Adrenal gland (tissue), 12 donors: ENCODE results near the gene BLCAP. TPM values are rescaled to one million over a fixed set of nuclear protein-coding genes. Genes with fewer than 3 reads are reported as not detected.

Source experiments
- DNase-seq, 7 donors: peaks; one replicate each; pipeline ENCODE4 v3.0.0-alpha.2; 2019 to 2020
- H3K27ac ChIP-seq, 5 donors: fragments of 200-600 bp; sonication (generic) in 4 of 5; 1 replicate in 3 of 5; 2 replicates in 2 of 5; pipeline versions ENCODE4 v1.5.1 to v1.8.0; 2016 to 2020; ENCODE audit warnings: mild to moderate bottlenecking in 1 of 5
- H3K27me3 ChIP-seq: fragments of 200-600 bp; 2 replicates; pipeline ENCODE4 v1.8.0; 2021
- H3K36me3 ChIP-seq, 2 donors: fragments of 200-600 bp; replicated peaks in 1 of 2; 1 replicate in 1 of 2; 2 replicates in 1 of 2; pipeline versions ENCODE4 v1.5.1 to v1.8.0; 2018 to 2022
- H3K4me1 ChIP-seq, 2 donors: fragments of 200-600 bp; replicated peaks in 1 of 2; 1 replicate in 1 of 2; 2 replicates in 1 of 2; pipeline versions ENCODE4 v1.5.1 to v1.8.0; 2018 to 2021
- H3K4me3 ChIP-seq, 4 donors: fragments of 200-600 bp; sonication (generic) in 3 of 4; one replicate each; pipeline ENCODE4 v1.5.1; 2016 to 2018
- H3K9me3 ChIP-seq, 3 donors: fragments of 200-600 bp; sonication (generic) in 1 of 3; replicated peaks in 1 of 3; 1 replicate in 2 of 3; 2 replicates in 1 of 3; pipeline versions ENCODE4 v1.5.1 to v1.8.0; 2016 to 2021
- POLR2A ChIP-seq, 2 donors: fragments of 450-650 bp; IDR thresholded peaks; one replicate each; pipeline ENCODE4 v1.6.1; 2017; ENCODE audit warnings: antibody characterized with exemption in 2 of 2, mild to moderate bottlenecking in 2 of 2, moderate library complexity in 1 of 2
- WGBS, 4 donors: extraction: QIAGEN DNeasy Blood & Tissue Kit in 2 of 4; methylation state at CpG; one replicate each; pipeline versions ENCODE4 v1.1.5 to v1.1.7; 2013 to 2017; 5-methylcytosine and 5-hydroxymethylcytosine counted together
- intact Hi-C, 2 donors: fragments of 100-400 bp; cut with DNase I; formaldehyde crosslinking; loops; one replicate each; pipeline versions ENCODE4 v1.14.1 to v1.15.0; 2022 to 2023
- polyA plus RNA-seq, 3 donors: library from polyadenylated mRNA; stranded (reverse); fragments of 200-250 nt in 2 of 3; fragments of 350-450 nt in 1 of 3; fragmentation: Illumina TruSeq in 1 of 3; extraction: RNeasy Lipid Tissue Mini Kit (QIAGEN cat#74804) in 1 of 3; gene quantifications; one replicate each; pipeline ENCODE4 v1.2.3, GENCODE V29; 2013 to 2014
- total RNA-seq, 9 donors: library from RNA; depleted of rRNA in 4 of 9; stranded (reverse); fragments of >200 nt in 4 of 9; fragments of 120-200 nt in 1 of 9; fragmentation: NEBNext Ultra II Directional in 1 of 9; extraction: Animal tissue kit (Norgen Biotek cat#: 25700) in 1 of 9; gene quantifications; one replicate each; pipeline versions ENCODE4 v1.1.0 to v1.2.4, GENCODE V29; 2013 to 2023
- TF ChIP-seq, protein P1 (sequence below), 6 experiments: fragments of 450-650 bp in 4 of 6; fragments of 200-600 bp in 2 of 6; sonication (generic) in 1 of 6; IDR thresholded peaks; 1 replicate in 5 of 6; 2 replicates in 1 of 6; pipeline versions ENCODE4 v1.5.1 to v1.8.0; 2016 to 2021; ENCODE audit warnings: antibody characterized with exemption in 6 of 6, mild to moderate bottlenecking in 2 of 6, moderate library complexity in 1 of 6
- donor health status: healthy with polysubstance abuse.
- donor health status: Bipolar disorder and iron deficiency.
- donor health status: DM: yes; HTN: yes; CAD: no.
- donor health status: DM: no; HTN: no; CAD: no.
- donor health status: DM: no; HTN: no; CAD: no.
- donor health status: DM: yes; HTN: yes; CAD: no.

Gene BLCAP
- total and polyA plus RNA-seq, 12 donors: 50.2 to 105 (median 68.4) TPM

- Histone ChIP-seq H3K27ac (no peak overlapping the region), H3K9me3 (no peaks in the 10 kb centered on the region), H3K36me3 (no peaks in the 10 kb centered on the region), H3K27me3 (no peaks in the 10 kb centered on the region), H3K4me3 (no peak overlapping the region), H3K4me1 (no peaks in the 10 kb centered on the region)
- no peak for TF ChIP-seq POLR2A (IDR thresholded peaks at IDR 0.05)
- TF ChIP-seq, protein P1, sequence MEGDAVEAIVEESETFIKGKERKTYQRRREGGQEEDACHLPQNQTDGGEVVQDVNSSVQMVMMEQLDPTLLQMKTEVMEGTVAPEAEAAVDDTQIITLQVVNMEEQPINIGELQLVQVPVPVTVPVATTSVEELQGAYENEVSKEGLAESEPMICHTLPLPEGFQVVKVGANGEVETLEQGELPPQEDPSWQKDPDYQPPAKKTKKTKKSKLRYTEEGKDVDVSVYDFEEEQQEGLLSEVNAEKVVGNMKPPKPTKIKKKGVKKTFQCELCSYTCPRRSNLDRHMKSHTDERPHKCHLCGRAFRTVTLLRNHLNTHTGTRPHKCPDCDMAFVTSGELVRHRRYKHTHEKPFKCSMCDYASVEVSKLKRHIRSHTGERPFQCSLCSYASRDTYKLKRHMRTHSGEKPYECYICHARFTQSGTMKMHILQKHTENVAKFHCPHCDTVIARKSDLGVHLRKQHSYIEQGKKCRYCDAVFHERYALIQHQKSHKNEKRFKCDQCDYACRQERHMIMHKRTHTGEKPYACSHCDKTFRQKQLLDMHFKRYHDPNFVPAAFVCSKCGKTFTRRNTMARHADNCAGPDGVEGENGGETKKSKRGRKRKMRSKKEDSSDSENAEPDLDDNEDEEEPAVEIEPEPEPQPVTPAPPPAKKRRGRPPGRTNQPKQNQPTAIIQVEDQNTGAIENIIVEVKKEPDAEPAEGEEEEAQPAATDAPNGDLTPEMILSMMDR (IDR thresholded peaks at IDR 0.05): no peak
- DNase-seq: peak in 4 of 7 donors; percentile 36 to 45 (median 40)
- intact Hi-C loops: no loop called here
- 20 to 78% (median 73%) methylated on average over 1 to 5 of the region's 5 CpGs for WGBS, 4 donors
Measured at GRCh38 chr20:37574199-37574890, 46.7 kb upstream of the BLCAP start.

DNA sequence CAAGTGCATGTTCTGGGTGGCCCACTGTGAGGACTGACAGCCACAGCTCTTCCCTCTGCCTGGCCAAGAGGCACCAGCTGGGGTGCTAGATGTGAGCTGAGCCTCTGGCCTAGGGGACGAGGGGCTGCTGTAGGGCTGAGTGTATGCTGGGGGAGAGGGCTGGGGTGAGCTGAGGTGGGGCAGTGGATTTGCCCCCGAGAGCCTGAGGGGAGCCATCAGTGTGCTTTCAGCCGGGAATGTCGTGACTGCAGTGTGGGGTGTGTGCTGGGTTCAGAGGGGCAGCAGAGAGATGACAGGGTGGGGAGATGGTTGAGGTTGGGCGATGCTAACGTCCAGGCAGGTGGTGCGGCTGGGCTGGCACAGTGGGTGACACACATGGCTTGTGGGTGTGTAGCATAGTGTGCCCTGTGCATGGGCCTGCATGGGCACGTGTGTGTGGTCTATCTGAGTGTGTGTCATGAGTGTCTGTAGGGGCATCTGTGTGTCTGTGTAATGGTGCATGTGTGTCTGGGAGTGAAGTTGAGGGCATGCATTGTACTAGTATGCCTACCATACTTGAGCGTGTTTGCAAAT lies 46.0 kb upstream of the BLCAP start:
- no peak for TF ChIP-seq POLR2A (IDR thresholded peaks at IDR 0.05)
- TF ChIP-seq, protein P1 (IDR thresholded peaks at IDR 0.05): no peak
- DNase-seq: peak in 1 of 7 donors; percentile 30
- 64 to 85% (median 79%) methylated on average over 7 to 9 of the region's 9 CpGs for WGBS, 4 donors
- H3K4me3 ChIP-seq: no peak overlapping the region
- H3K9me3 ChIP-seq: no peaks in the 10 kb centered on the region
- H3K36me3 ChIP-seq: no peaks in the 10 kb centered on the region
- no peaks in the 10 kb centered on the region for H3K27me3 ChIP-seq
- no peak overlapping the region for H3K27ac ChIP-seq
- H3K4me1 ChIP-seq: no peaks in the 10 kb centered on the region
- intact Hi-C loops: no loop called here

GRCh38 chr20:37571033-37571432 lies 43.4 kb upstream of the BLCAP start:
- intact Hi-C loops: no loop called here
- no peaks in the 10 kb centered on the region for H3K9me3 ChIP-seq
- DNase-seq: peak in 1 of 7 donors; percentile 18
- no peak overlapping the region for H3K4me3 ChIP-seq
- no peaks in the 10 kb centered on the region for H3K36me3 ChIP-seq
- H3K27me3 ChIP-seq: no peaks in the 10 kb centered on the region
- H3K4me1 ChIP-seq: no peaks in the 10 kb centered on the region
- WGBS, 4 donors: 69 to 74% (median 71%) methylated on average over 5 to 6 of the region's 6 CpGs
- no peak overlapping the region for H3K27ac ChIP-seq
- TF ChIP-seq, protein P1 (IDR thresholded peaks at IDR 0.05): no peak
- no peak for TF ChIP-seq POLR2A (IDR thresholded peaks at IDR 0.05)

DNA sequence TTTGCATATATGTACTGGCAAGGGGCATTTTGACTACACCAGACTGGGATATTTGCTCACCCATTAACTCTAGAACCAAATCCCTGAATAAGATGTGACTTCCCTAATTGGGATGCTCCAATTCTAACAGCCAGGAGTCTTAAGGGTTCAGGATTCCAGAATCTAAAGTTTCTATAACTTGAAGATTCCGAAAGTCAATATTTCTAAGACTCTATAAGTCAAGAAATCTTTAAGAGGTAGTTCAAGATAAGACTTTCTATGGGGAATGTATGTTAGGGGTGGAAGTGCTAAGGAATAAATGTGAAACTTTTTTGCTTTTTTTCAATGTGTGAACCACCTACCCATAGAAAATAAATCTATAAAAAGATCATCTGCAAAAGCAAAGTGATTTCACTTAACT lies 42.7 kb upstream of the BLCAP start:
- 59 to 86% (median 73%) methylated on average over 1 of the region's 1 CpG for WGBS, 4 donors
- intact Hi-C loops: no loop called here

More for the DNA sequence above, 42.7 kb upstream of the BLCAP start:
- Histone ChIP-seq H3K9me3 (no peaks in the 10 kb centered on the region), H3K36me3 (no peaks in the 10 kb centered on the region), H3K27ac (no peak overlapping the region), H3K4me1 (no peaks in the 10 kb centered on the region), H3K4me3 (no peak overlapping the region), H3K27me3 (no peaks in the 10 kb centered on the region)
- DNase-seq: no peak
- TF ChIP-seq, protein P1 (IDR thresholded peaks at IDR 0.05): no peak
- no peak for TF ChIP-seq POLR2A (IDR thresholded peaks at IDR 0.05)
